Activated CD4-positive, alpha-beta T cell treated with anti-CD3 and anti-CD28 coated beads, Interleukin-2, amount 10 ng/mL, durations not matched to agents 7 days and 5 days (primary cell): Measurements from ENCODE around the gene EYA4. TPM values are rescaled to one million over a fixed set of nuclear protein-coding genes. Genes with fewer than 3 reads are reported as not detected.
"Not testable (repeated sequence)": the region's sequence is repeated elsewhere in the genome, so short reads cannot be mapped to it uniquely, and the experiment has no call there.

Experiments used
- CTCF ChIA-PET: fragments of 350-600 bp; sonication (Branson Sonifier 250); formaldehyde crosslinking; loops from one replicate; lab custom pipeline; 2021; ENCODE audit warnings: antibody characterized with exemption; lab: Charles Lee
- POLR2A ChIA-PET: fragments of 350-600 bp; sonication (Branson Sonifier 250); formaldehyde crosslinking; loops from one replicate; lab custom pipeline; 2021; ENCODE audit warnings: antibody characterized with exemption; lab: Charles Lee
- DNase-seq: peaks from one replicate; pipeline ENCODE4 v3.0.0-alpha.2; 2020
- H3K27ac Mint-ChIP-seq: one replicate; pipeline ENCODE4 v1.8.0; 2021; ENCODE audit warnings: mild to moderate bottlenecking, moderate library complexity, mixed read lengths
- H3K27me3 Mint-ChIP-seq: one replicate; pipeline ENCODE4 v1.8.0; 2021; ENCODE audit warnings: mixed read lengths
- H3K36me3 Mint-ChIP-seq: one replicate; pipeline ENCODE4 v1.8.0; 2021; ENCODE audit warnings: low read depth, mixed read lengths
- H3K4me1 Mint-ChIP-seq: one replicate; pipeline ENCODE4 v1.8.0; 2021; ENCODE audit warnings: mixed read lengths
- H3K4me3 Mint-ChIP-seq: one replicate; pipeline ENCODE4 v1.8.0; 2021; ENCODE audit warnings: mild to moderate bottlenecking, moderate library complexity, mixed read lengths
- H3K9me3 Mint-ChIP-seq: one replicate; pipeline ENCODE4 v1.8.0; 2021; ENCODE audit warnings: mixed read lengths
- total RNA-seq, 2 experiments: library from RNA; stranded (reverse); gene quantifications; one replicate each; pipeline ENCODE4 v1.2.3, GENCODE V29; 2021

The EYA4 gene
- total RNA-seq, 2 experiments from 2014 or later = not detected

- H3K4me1 Mint-ChIP-seq = no peaks in the 10 kb centered on the region
- no peak overlapping the region for H3K27ac Mint-ChIP-seq
- POLR2A ChIA-PET = no interaction called here
- DNase-seq = no peak
- H3K9me3 Mint-ChIP-seq = no peaks in the 10 kb centered on the region
- CTCF ChIA-PET = no interaction called here
- H3K27me3 Mint-ChIP-seq = no peaks in the 10 kb centered on the region
- no peaks in the 10 kb centered on the region for H3K36me3 Mint-ChIP-seq
- H3K4me3 Mint-ChIP-seq = no peak overlapping the region
Measured at GRCh38 chr6:133390168-133390567, 149.0 kb downstream of the EYA4 start.

- no peaks in the 10 kb centered on the region for H3K27me3 Mint-ChIP-seq
- ChIA-PET POLR2A (no interaction called here), CTCF (no interaction called here)
- no peaks in the 10 kb centered on the region for H3K4me1 Mint-ChIP-seq
- H3K27ac Mint-ChIP-seq = no peak overlapping the region
- DNase-seq = no peak
- H3K9me3 Mint-ChIP-seq = no peaks in the 10 kb centered on the region
- no peak overlapping the region for H3K4me3 Mint-ChIP-seq
- no peaks in the 10 kb centered on the region for H3K36me3 Mint-ChIP-seq
Measured at GRCh38 chr6:133392015-133392414, 150.9 kb downstream of the EYA4 start.

GRCh38 chr6:133392641-133393040 lies 151.5 kb downstream of the EYA4 start:
- no peaks in the 10 kb centered on the region for H3K36me3 Mint-ChIP-seq
- no peaks in the 10 kb centered on the region for H3K4me1 Mint-ChIP-seq
- no peak for DNase-seq
- no peaks in the 10 kb centered on the region for H3K9me3 Mint-ChIP-seq
- no peak overlapping the region for H3K4me3 Mint-ChIP-seq
- ChIA-PET POLR2A (no interaction called here), CTCF (no interaction called here)
- H3K27me3 Mint-ChIP-seq = no peaks in the 10 kb centered on the region
- no peak overlapping the region for H3K27ac Mint-ChIP-seq

GRCh38 chr6:133393891-133394290 lies 152.7 kb downstream of the EYA4 start:
- Mint-ChIP-seq H3K4me3 (no peak overlapping the region), H3K9me3 (no peaks in the 10 kb centered on the region), H3K27ac (no peak overlapping the region), H3K36me3 (no peaks in the 10 kb centered on the region), H3K27me3 (no peaks in the 10 kb centered on the region), H3K4me1 (no peaks in the 10 kb centered on the region)
- no peak for DNase-seq
- ChIA-PET POLR2A (no interaction called here), CTCF (no interaction called here)

- DNase-seq = no peak
- no peaks in the 10 kb centered on the region for H3K36me3 Mint-ChIP-seq
- ChIA-PET POLR2A (no interaction called here), CTCF (no interaction called here)
- no peaks in the 10 kb centered on the region for H3K9me3 Mint-ChIP-seq
- no peaks in the 10 kb centered on the region for H3K27me3 Mint-ChIP-seq
- no peak overlapping the region for H3K4me3 Mint-ChIP-seq
- no peaks in the 10 kb centered on the region for H3K4me1 Mint-ChIP-seq
- no peak overlapping the region for H3K27ac Mint-ChIP-seq
Measured at GRCh38 chr6:133394630-133395029, 153.5 kb downstream of the EYA4 start.

- no peaks in the 10 kb centered on the region for H3K9me3 Mint-ChIP-seq
- H3K27me3 Mint-ChIP-seq = no peaks in the 10 kb centered on the region
- H3K4me3 Mint-ChIP-seq = no peak overlapping the region
Measured at GRCh38 chr6:133396233-133396983, 155.3 kb downstream of the EYA4 start.

GRCh38 chr6:133396984-133397348 lies 155.8 kb downstream of the EYA4 start:
- CTCF ChIA-PET = no interaction called here
- Mint-ChIP-seq H3K4me1 (no peaks in the 10 kb centered on the region), H3K36me3 (no peaks in the 10 kb centered on the region), H3K27me3 (no peaks in the 10 kb centered on the region), H3K9me3 (no peaks in the 10 kb centered on the region), H3K4me3 (no peak overlapping the region), H3K27ac (no peak overlapping the region)
- POLR2A ChIA-PET = no interaction called here
- DNase-seq = no peak

More at GRCh38 chr6:133396233-133396983, 155.3 kb downstream of the EYA4 start:
- POLR2A ChIA-PET = no interaction called here
- no peaks in the 10 kb centered on the region for H3K4me1 Mint-ChIP-seq
- no peak for DNase-seq
- CTCF ChIA-PET = no interaction called here
- no peaks in the 10 kb centered on the region for H3K36me3 Mint-ChIP-seq
- H3K27ac Mint-ChIP-seq = no peak overlapping the region

GRCh38 chr6:133397601-133398000 lies 156.4 kb downstream of the EYA4 start:
- POLR2A ChIA-PET, H3K27ac Mint-ChIP-seq, H3K36me3 Mint-ChIP-seq, H3K27me3 Mint-ChIP-seq, CTCF ChIA-PET, H3K9me3 Mint-ChIP-seq, H3K4me3 Mint-ChIP-seq, H3K4me1 Mint-ChIP-seq, DNase-seq: not testable (repeated sequence)

- Mint-ChIP-seq H3K4me3 (no peak overlapping the region), H3K36me3 (no peaks in the 10 kb centered on the region), H3K27ac (no peak overlapping the region), H3K4me1 (no peaks in the 10 kb centered on the region), H3K9me3 (no peaks in the 10 kb centered on the region), H3K27me3 (no peaks in the 10 kb centered on the region)
- ChIA-PET CTCF (no interaction called here), POLR2A (no interaction called here)
- no peak for DNase-seq
Measured at GRCh38 chr6:133399426-133399825, 158.3 kb downstream of the EYA4 start.

GRCh38 chr6:133404151-133404550 lies 163.0 kb downstream of the EYA4 start:
- H3K4me1 Mint-ChIP-seq = no peaks in the 10 kb centered on the region
- POLR2A ChIA-PET = no interaction called here
- DNase-seq = no peak
- no peak overlapping the region for H3K27ac Mint-ChIP-seq
- H3K4me3 Mint-ChIP-seq = no peak overlapping the region
- H3K36me3 Mint-ChIP-seq = no peaks in the 10 kb centered on the region
- H3K9me3 Mint-ChIP-seq = no peaks in the 10 kb centered on the region
- no peaks in the 10 kb centered on the region for H3K27me3 Mint-ChIP-seq
- CTCF ChIA-PET = interaction anchor here (0.7 kb wide), 1 partner anchor 53 kb away, joined by 3 read pairs; no protein-coding TSS in a partner anchor

GRCh38 chr6:133404728-133405127 lies 163.6 kb downstream of the EYA4 start:
- Mint-ChIP-seq H3K4me3 (no peak overlapping the region), H3K36me3 (no peaks in the 10 kb centered on the region), H3K4me1 (no peaks in the 10 kb centered on the region), H3K27ac (no peak overlapping the region), H3K27me3 (no peaks in the 10 kb centered on the region), H3K9me3 (no peaks in the 10 kb centered on the region)
- ChIA-PET CTCF (interaction anchor here (0.7 kb wide), 1 partner anchor 54 kb away, joined by 3 read pairs; no protein-coding TSS in a partner anchor), POLR2A (no interaction called here)
- DNase-seq = no peak

GRCh38 chr6:133407320-133408100 lies 166.4 kb downstream of the EYA4 start:
- Mint-ChIP-seq H3K36me3 (no peaks in the 10 kb centered on the region), H3K4me1 (no peaks in the 10 kb centered on the region), H3K27ac (no peak overlapping the region), H3K9me3 (no peaks in the 10 kb centered on the region), H3K4me3 (no peak overlapping the region), H3K27me3 (no peaks in the 10 kb centered on the region)
- ChIA-PET POLR2A (no interaction called here), CTCF (no interaction called here)
- no peak for DNase-seq

GRCh38 chr6:133408132-133408531 lies 167.0 kb downstream of the EYA4 start:
- Mint-ChIP-seq H3K27ac (no peak overlapping the region), H3K27me3 (no peaks in the 10 kb centered on the region), H3K36me3 (no peaks in the 10 kb centered on the region), H3K9me3 (no peaks in the 10 kb centered on the region), H3K4me1 (no peaks in the 10 kb centered on the region), H3K4me3 (no peak overlapping the region)
- CTCF ChIA-PET = no interaction called here
- no peak for DNase-seq
- POLR2A ChIA-PET = no interaction called here
